MM.1S (cell line): ENCODE measurements around the gene THSD7B.

Experiments
- DNase-seq: peaks from one replicate; pipeline ENCODE4 v3.0.0-alpha.2; 2015
- H2AFZ ChIP-seq: fragments of 300-600 bp; sonication (generic); 2 replicates; pipeline ENCODE4 v1.6.0; 2016; ENCODE audit warnings: antibody characterized with exemption, low read length
- H3F3A ChIP-seq: fragments of 300-600 bp; sonication (generic); 2 replicates; pipeline ENCODE4 v1.6.1; 2016; ENCODE audit warnings: mild to moderate bottlenecking, antibody characterized with exemption, low read length, moderate library complexity, mixed read lengths; ENCODE audit not compliant: insufficient read depth
- H3K27ac ChIP-seq: fragments of 300-600 bp; sonication (generic); 2 replicates; pipeline ENCODE4 v1.5.1; 2016; ENCODE audit warnings: mild to moderate bottlenecking, low read length
- H3K27me3 ChIP-seq: fragments of 300-600 bp; sonication (generic); replicated peaks from 2 replicates; pipeline ENCODE4 v1.6.0; 2016; ENCODE audit warnings: low read length; ENCODE audit not compliant: insufficient read depth
- H3K36me3 ChIP-seq: fragments of 300-600 bp; sonication (generic); replicated peaks from 2 replicates; pipeline ENCODE4 v1.6.1; 2016; ENCODE audit warnings: mild to moderate bottlenecking, low read length, mixed read lengths; ENCODE audit not compliant: insufficient read depth
- H3K4me1 ChIP-seq: fragments of 300-600 bp; sonication (generic); 2 replicates; pipeline ENCODE4 v1.6.1; 2016; ENCODE audit warnings: low read length, mixed read lengths
- H3K4me2 ChIP-seq: fragments of 300-600 bp; sonication (generic); 2 replicates; pipeline ENCODE4 v1.6.0; 2016; ENCODE audit warnings: low read depth, low read length
- H3K4me3 ChIP-seq: fragments of 300-600 bp; sonication (generic); 2 replicates; pipeline ENCODE4 v1.5.1; 2016; ENCODE audit warnings: low read length, mixed read lengths
- H3K79me2 ChIP-seq: fragments of 300-600 bp; sonication (generic); 2 replicates; pipeline ENCODE4 v1.6.1; 2016; ENCODE audit warnings: mixed run types, low read length, mixed read lengths
- H3K9ac ChIP-seq: fragments of 300-600 bp; sonication (generic); 2 replicates; pipeline ENCODE4 v1.6.1; 2016; ENCODE audit warnings: low read length, mixed read lengths
- H3K9me2 ChIP-seq: fragments of 300-600 bp; sonication (generic); replicated peaks from 2 replicates; pipeline ENCODE4 v1.6.1; 2016; ENCODE audit warnings: mild to moderate bottlenecking, low read length, mixed read lengths; ENCODE audit not compliant: insufficient read depth
- H3K9me3 ChIP-seq: fragments of 300-600 bp; sonication (generic); replicated peaks from 2 replicates; pipeline ENCODE4 v1.6.1; 2016; ENCODE audit warnings: mild to moderate bottlenecking, low read length, mixed read lengths; ENCODE audit not compliant: insufficient read depth
- H4K20me1 ChIP-seq: fragments of 300-600 bp; sonication (generic); 2 replicates; pipeline ENCODE4 v1.6.1; 2016; ENCODE audit warnings: mild to moderate bottlenecking, low read length, moderate library complexity, mixed read lengths; ENCODE audit not compliant: insufficient read depth
- CTCF ChIP-seq: fragments of 300-600 bp; sonication (generic); IDR thresholded peaks from 2 replicates; pipeline ENCODE4 v1.5.1; 2016; ENCODE audit warnings: antibody characterized with exemption, low read length, mixed read lengths
- EZH2 ChIP-seq: fragments of 300-600 bp; sonication (generic); optimal IDR thresholded peaks from 2 replicates; pipeline ENCODE3; 2017; ENCODE audit warnings: low read depth, mild to moderate bottlenecking, antibody characterized with exemption, low read length, mixed read lengths
- EZH2phosphoT487 ChIP-seq: fragments of 300-600 bp; sonication (generic); IDR thresholded peaks from 2 replicates; pipeline ENCODE4 v1.6.1; 2018; ENCODE audit warnings: antibody characterized with exemption, low read length

The THSD7B gene

GRCh38 chr2:136997557-136997956 is 232.2 kb downstream of the THSD7B start:
- no peaks in the 10 kb centered on the region for H3K36me3 ChIP-seq
- no peak for DNase-seq
- no peaks in the 10 kb centered on the region for H4K20me1 ChIP-seq
- no peaks in the 10 kb centered on the region for H3K9me3 ChIP-seq
- no peaks in the 10 kb centered on the region for H3K4me1 ChIP-seq
- no peak for TF ChIP-seq CTCF
- TF ChIP-seq EZH2phosphoT487: no peak
- TF ChIP-seq EZH2: no peak
- no peaks in the 10 kb centered on the region for H3F3A ChIP-seq
- no peak overlapping the region for H3K4me3 ChIP-seq
- H3K27ac ChIP-seq: no peak overlapping the region
- H3K9ac ChIP-seq: no peak overlapping the region
- no peaks in the 10 kb centered on the region for H3K9me2 ChIP-seq
- H2AFZ ChIP-seq: no peak overlapping the region
- no peaks in the 10 kb centered on the region for H3K27me3 ChIP-seq
- H3K4me2 ChIP-seq: no peak overlapping the region
- H3K79me2 ChIP-seq: no peaks in the 10 kb centered on the region

DNA sequence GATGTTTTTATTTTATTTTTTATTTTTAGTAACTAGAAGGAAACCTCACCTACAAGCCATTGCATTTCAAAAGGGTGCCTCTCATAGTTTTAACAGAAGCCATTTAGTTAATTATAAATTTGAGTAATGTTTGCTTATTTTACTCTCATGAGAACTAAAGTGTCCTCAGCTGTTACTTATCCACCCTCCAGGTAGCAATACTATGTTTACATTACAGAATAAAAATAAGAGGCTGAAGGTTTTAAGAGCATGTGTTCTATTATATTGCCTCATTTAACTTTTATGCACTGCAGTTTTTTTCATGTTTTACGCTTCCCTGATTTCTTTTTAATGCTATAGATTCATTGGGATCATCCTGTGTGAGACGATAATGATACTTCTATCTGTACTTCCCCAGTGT is 235.5 kb downstream of the THSD7B start:
- Histone ChIP-seq H3K79me2 (no peaks in the 10 kb centered on the region), H3K36me3 (no peaks in the 10 kb centered on the region), H3K4me1 (no peaks in the 10 kb centered on the region), H3K4me3 (no peak overlapping the region), H3K27me3 (no peaks in the 10 kb centered on the region), H3K9me3 (no peaks in the 10 kb centered on the region), H2AFZ (no peak overlapping the region), H3K9me2 (no peaks in the 10 kb centered on the region), H3F3A (no peaks in the 10 kb centered on the region), H3K4me2 (no peak overlapping the region), H3K27ac (no peak overlapping the region), H4K20me1 (no peaks in the 10 kb centered on the region), H3K9ac (no peak overlapping the region)
- no peak for DNase-seq
- TF ChIP-seq EZH2phosphoT487: no peak
- TF ChIP-seq EZH2: no peak
- no peak for TF ChIP-seq CTCF

GRCh38 chr2:137002896-137003295 is 237.6 kb downstream of the THSD7B start:
- no peaks in the 10 kb centered on the region for H4K20me1 ChIP-seq
- no peaks in the 10 kb centered on the region for H3K36me3 ChIP-seq
- no peaks in the 10 kb centered on the region for H3K9me2 ChIP-seq
- H3K4me1 ChIP-seq: no peaks in the 10 kb centered on the region
- no peak overlapping the region for H3K4me3 ChIP-seq
- H3K27ac ChIP-seq: no peak overlapping the region
- H3F3A ChIP-seq: no peaks in the 10 kb centered on the region
- no peak overlapping the region for H3K4me2 ChIP-seq
- no peak overlapping the region for H2AFZ ChIP-seq
- no peaks in the 10 kb centered on the region for H3K27me3 ChIP-seq
- H3K79me2 ChIP-seq: no peaks in the 10 kb centered on the region
- TF ChIP-seq EZH2phosphoT487: no peak
- TF ChIP-seq CTCF: no peak
- TF ChIP-seq EZH2: no peak
- no peak overlapping the region for H3K9ac ChIP-seq
- no peak for DNase-seq
- H3K9me3 ChIP-seq: no peaks in the 10 kb centered on the region
